Endothelial cell of umbilical vein (primary cell): ENCODE results near the gene GALNT10. TPM values are rescaled to one million over a fixed set of nuclear protein-coding genes. Genes with fewer than 3 reads are reported as not detected.
A peak's percentile ranks its signal among the peaks of the same experiment; 100 is the strongest.

ENCODE experiments used
- BruUV-seq: library from RNA; stranded (reverse); fragments of 400-500 nt; replicated peaks from 2 replicates; lab custom pipeline; 2021; lab: Mats Ljungman, UMichigan
- CTCF ChIA-PET: fragments of 300-600, 350-600 bp; sonication (Branson Sonifier 250); formaldehyde crosslinking; loops from one replicate; lab custom pipeline; 2021; ENCODE audit warnings: antibody characterized with exemption, inconsistent platforms; lab: Charles Lee
- POLR2A ChIA-PET: fragments of 300-600, 350-600 bp; sonication (Branson Sonifier 250); formaldehyde crosslinking; loops from one replicate; lab custom pipeline; 2021; ENCODE audit warnings: antibody characterized with exemption, inconsistent platforms; lab: Charles Lee
- DNase-seq: peaks from one replicate; pipeline ENCODE4 v3.0.0-alpha.2; 2011; ENCODE audit warnings: low read depth, low spot score
- FAIRE-seq: peaks from 2 replicates; lab custom pipeline; 2011; peaks lifted over from hg19 to GRCh38; lab: Jason Lieb, UNC
- H2AFZ ChIP-seq: 2 replicates; pipeline ENCODE4 v1.6.0; 2012; ENCODE audit warnings: low read depth, low read length, control low read depth, inconsistent platforms
- H3K27ac ChIP-seq: 2 replicates; pipeline ENCODE4 v1.5.1; 2011; ENCODE audit warnings: low read depth, mild to moderate bottlenecking, control low read depth, low read length, moderate library complexity; ENCODE audit not compliant: insufficient read depth
- H3K27me3 ChIP-seq, 2 experiments: 2 replicates each; pipeline versions ENCODE4 v1.6.0 to v1.6.1; 2011; ENCODE audit warnings: low read length in 2 of 2, mixed read lengths in 1 of 2; ENCODE audit not compliant: control insufficient read depth in 2 of 2, insufficient read depth in 2 of 2
- H3K36me3 ChIP-seq, 2 experiments: 2 replicates in 1 of 2; 3 replicates in 1 of 2; pipeline ENCODE4 v1.5.1; 2011; ENCODE audit warnings: low read length in 2 of 2, mild to moderate bottlenecking in 1 of 2, moderate library complexity in 1 of 2; ENCODE audit not compliant: control insufficient read depth in 2 of 2, insufficient read depth in 2 of 2; ENCODE audit errors: extremely low read depth in 1 of 2
- H3K4me1 ChIP-seq: 3 replicates; pipeline ENCODE4 v1.5.1; 2011; ENCODE audit warnings: mild to moderate bottlenecking, low read length; ENCODE audit not compliant: control insufficient read depth, insufficient read depth; ENCODE audit errors: extremely low read depth
- H3K4me2 ChIP-seq: 2 replicates; pipeline ENCODE4 v1.6.1; 2011; ENCODE audit warnings: low read length, control low read depth, mixed read lengths; ENCODE audit not compliant: insufficient read depth
- H3K4me3 ChIP-seq, 3 experiments: fragments of 200-600 bp in 1 of 3; sonication (generic), shearing (Covaris generic) in 1 of 3; replicated peaks in 1 of 3; 2 replicates each; pipeline ENCODE4 v1.5.1; 2011 to 2016; ENCODE audit warnings: control low read depth in 3 of 3, low read length in 3 of 3, mild to moderate bottlenecking in 2 of 3, inconsistent platforms in 1 of 3, low read depth in 1 of 3, moderate library complexity in 1 of 3; ENCODE audit not compliant: insufficient read depth in 1 of 3
- H3K79me2 ChIP-seq: 2 replicates; pipeline ENCODE4 v1.6.0; 2012; ENCODE audit warnings: low read length, inconsistent platforms; ENCODE audit not compliant: control insufficient read depth, insufficient read depth
- H3K9ac ChIP-seq: replicated peaks from 2 replicates; pipeline ENCODE3; 2011; ENCODE audit warnings: low read length, control low read depth; ENCODE audit not compliant: insufficient read depth; ENCODE audit errors: extremely low read depth
- H3K9me1 ChIP-seq: replicated peaks from 3 replicates; pipeline ENCODE4 v1.6.0; 2011; ENCODE audit warnings: mild to moderate bottlenecking, low read length; ENCODE audit not compliant: control insufficient read depth, insufficient read depth; ENCODE audit errors: extremely low read depth
- H3K9me3 ChIP-seq: replicated peaks from 2 replicates; pipeline ENCODE4 v1.5.1; 2012; ENCODE audit warnings: low read length, inconsistent platforms; ENCODE audit not compliant: control insufficient read depth, insufficient read depth
- H4K20me1 ChIP-seq: replicated peaks from 2 replicates; pipeline ENCODE3; 2011; ENCODE audit warnings: mild to moderate bottlenecking, low read length; ENCODE audit not compliant: control insufficient read depth, insufficient read depth; ENCODE audit errors: extremely low read depth
- EZH2 ChIP-seq: IDR thresholded peaks from 2 replicates; pipeline ENCODE4 v1.6.1; 2012; ENCODE audit warnings: borderline replicate concordance, low read depth, mild to moderate bottlenecking, moderate library complexity, low read length, inconsistent platforms; ENCODE audit not compliant: severe bottlenecking
- FOS ChIP-seq: IDR thresholded peaks from 2 replicates; pipeline ENCODE4 v1.6.1; 2011; ENCODE audit warnings: mild to moderate bottlenecking, low read length, moderate library complexity, borderline replicate concordance; ENCODE audit not compliant: insufficient read depth
- JUN ChIP-seq: IDR thresholded peaks from 2 replicates; pipeline ENCODE4 v1.6.1; 2011; ENCODE audit warnings: borderline replicate concordance, low read depth; ENCODE audit not compliant: insufficient read length, insufficient read depth
- MYC ChIP-seq: IDR thresholded peaks from one replicate; pipeline ENCODE4 v1.6.1; 2011; ENCODE audit warnings: mild to moderate bottlenecking, low read depth, low read length
- POLR2A ChIP-seq: IDR thresholded peaks from 2 replicates; pipeline ENCODE4 v1.6.1; 2012; ENCODE audit warnings: low read depth, mild to moderate bottlenecking, control low read depth, low read length
- dilution Hi-C: fragments of 300-500 bp; cut with MboI; formaldehyde crosslinking; loops from one replicate; pipeline ENCODE4 v1.15.0; 2019; ENCODE audit warnings: low sequenced_read_pairs; ENCODE audit not compliant: extremely low pct_ligation_motif_present
- intact Hi-C: fragments of 100-400 bp; cut with micrococcal nuclease; formaldehyde crosslinking; loops from one replicate; pipeline ENCODE4 v1.10.0; 2022
- polyA plus RNA-seq, 4 experiments: library from polyadenylated mRNA; depleted of rRNA in 3 of 4; stranded (reverse) in 3 of 4; unstranded in 1 of 4; fragments of >200 nt; gene quantifications; 2 replicates each; pipeline versions ENCODE4 v1.2.1 to v1.2.3, GENCODE V29; 2011 to 2012; ENCODE audit warnings: missing spikeins in 1 of 4
- total RNA-seq: library from RNA; stranded (reverse); gene quantifications from 2 replicates; pipeline ENCODE4 v1.2.3, GENCODE V29; 2021
- TF ChIP-seq, protein P1 (sequence below), 2 donors: IDR thresholded peaks; 1 replicate in 1 of 2; 2 replicates in 1 of 2; pipeline ENCODE4 v1.5.1; 2011; ENCODE audit warnings: low read length in 2 of 2, mild to moderate bottlenecking in 2 of 2, moderate library complexity in 2 of 2, control low read depth in 1 of 2, inconsistent platforms in 1 of 2, low read depth in 1 of 2; ENCODE audit not compliant: insufficient read depth in 1 of 2; ENCODE audit errors: extremely low read depth in 1 of 2
- TF ChIP-seq, protein P2 (sequence below): IDR thresholded peaks from 2 replicates; pipeline ENCODE4 v1.6.1; 2011; ENCODE audit not compliant: insufficient read depth, insufficient read length

The GALNT10 gene
- total and polyA plus RNA-seq, 2 donors (not counting 3 experiments of a cell fraction or from before 2014, with no cell fraction given) = 70.2 to 77.6 TPM

DNA sequence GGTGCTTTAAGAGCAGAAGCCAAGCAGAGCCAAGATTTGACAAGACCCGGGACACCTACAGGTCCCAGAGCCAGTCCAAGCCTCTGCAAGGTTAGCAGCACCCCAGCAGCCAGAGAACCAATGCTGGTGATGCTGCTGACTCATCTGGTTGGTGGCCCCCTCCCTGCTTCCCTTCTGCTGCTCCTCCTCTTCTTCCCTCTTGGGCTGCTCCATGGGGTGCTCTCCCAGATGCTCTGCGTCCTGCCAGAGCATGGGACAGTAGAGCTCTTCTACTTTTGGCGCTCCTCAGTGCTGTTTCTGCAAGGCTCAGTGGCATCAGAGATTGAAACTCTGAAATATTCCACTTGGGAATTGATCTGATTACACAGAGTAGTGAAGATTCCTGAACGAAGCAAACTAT, 179.1 kb downstream of the GALNT10 start:
- H3K36me3 ChIP-seq = peaks cover 0 to 4% of the 10 kb centered on the region in 2 experiments
- no peak for TF ChIP-seq POLR2A
- TF ChIP-seq FOS = no peak
- TF ChIP-seq JUN = no peak
- TF ChIP-seq, protein P1, sequence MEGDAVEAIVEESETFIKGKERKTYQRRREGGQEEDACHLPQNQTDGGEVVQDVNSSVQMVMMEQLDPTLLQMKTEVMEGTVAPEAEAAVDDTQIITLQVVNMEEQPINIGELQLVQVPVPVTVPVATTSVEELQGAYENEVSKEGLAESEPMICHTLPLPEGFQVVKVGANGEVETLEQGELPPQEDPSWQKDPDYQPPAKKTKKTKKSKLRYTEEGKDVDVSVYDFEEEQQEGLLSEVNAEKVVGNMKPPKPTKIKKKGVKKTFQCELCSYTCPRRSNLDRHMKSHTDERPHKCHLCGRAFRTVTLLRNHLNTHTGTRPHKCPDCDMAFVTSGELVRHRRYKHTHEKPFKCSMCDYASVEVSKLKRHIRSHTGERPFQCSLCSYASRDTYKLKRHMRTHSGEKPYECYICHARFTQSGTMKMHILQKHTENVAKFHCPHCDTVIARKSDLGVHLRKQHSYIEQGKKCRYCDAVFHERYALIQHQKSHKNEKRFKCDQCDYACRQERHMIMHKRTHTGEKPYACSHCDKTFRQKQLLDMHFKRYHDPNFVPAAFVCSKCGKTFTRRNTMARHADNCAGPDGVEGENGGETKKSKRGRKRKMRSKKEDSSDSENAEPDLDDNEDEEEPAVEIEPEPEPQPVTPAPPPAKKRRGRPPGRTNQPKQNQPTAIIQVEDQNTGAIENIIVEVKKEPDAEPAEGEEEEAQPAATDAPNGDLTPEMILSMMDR (IDR thresholded peaks at IDR 0.05; ENCODE audit: extremely low read depth in 1 of 2, insufficient read depth in 1 of 2, low read depth in 1 of 2, low read length in 2 of 2) = no peak
- TF ChIP-seq MYC = no peak
- TF ChIP-seq, protein P2, sequence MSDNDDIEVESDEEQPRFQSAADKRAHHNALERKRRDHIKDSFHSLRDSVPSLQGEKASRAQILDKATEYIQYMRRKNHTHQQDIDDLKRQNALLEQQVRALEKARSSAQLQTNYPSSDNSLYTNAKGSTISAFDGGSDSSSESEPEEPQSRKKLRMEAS = no peak
- TF ChIP-seq EZH2 = no peak
- POLR2A ChIA-PET = no interaction called here
- no peak overlapping the region for H3K4me3 ChIP-seq
- no peaks in the 10 kb centered on the region for H3K9me3 ChIP-seq
- H3K79me2 ChIP-seq = no peaks in the 10 kb centered on the region
- peaks cover 50% of the 10 kb centered on the region for H3K4me1 ChIP-seq
- no peak overlapping the region for H2AFZ ChIP-seq
- CTCF ChIA-PET = interaction anchor here (2.0 to 2.3 kb wide), 2 partner anchors 36 to 172 kb away, joined by 7 to 15 read pairs; no protein-coding TSS in a partner anchor
- H3K4me2 ChIP-seq = no peak overlapping the region
- no peak for DNase-seq
- no peaks in the 10 kb centered on the region for H3K27me3 ChIP-seq
- no peaks in the 10 kb centered on the region for H3K9me1 ChIP-seq
- no TSS peak for BruUV-seq
- intact Hi-C loops = loop anchor here (2.0 to 5.0 kb wide), 2 partner anchors 35 to 78 kb away; partner anchors contain the start of gene SAP30L
- peak overlapping the region; percentile 97 for H3K27ac ChIP-seq
- FAIRE-seq = no peak
- H4K20me1 ChIP-seq = no peaks in the 10 kb centered on the region
- no peak overlapping the region for H3K9ac ChIP-seq
- dilution Hi-C loops = no loop called here
